ENCODE measurements around the gene MLANA. TPM values are rescaled to one million over a fixed set of nuclear protein-coding genes. Genes with fewer than 3 reads are reported as not detected.

Gene MLANA
- total and polyA plus RNA-seq, 8 donors, result 0.75 to 1.5 (median 1.1) TPM; not detected in 2

DNA sequence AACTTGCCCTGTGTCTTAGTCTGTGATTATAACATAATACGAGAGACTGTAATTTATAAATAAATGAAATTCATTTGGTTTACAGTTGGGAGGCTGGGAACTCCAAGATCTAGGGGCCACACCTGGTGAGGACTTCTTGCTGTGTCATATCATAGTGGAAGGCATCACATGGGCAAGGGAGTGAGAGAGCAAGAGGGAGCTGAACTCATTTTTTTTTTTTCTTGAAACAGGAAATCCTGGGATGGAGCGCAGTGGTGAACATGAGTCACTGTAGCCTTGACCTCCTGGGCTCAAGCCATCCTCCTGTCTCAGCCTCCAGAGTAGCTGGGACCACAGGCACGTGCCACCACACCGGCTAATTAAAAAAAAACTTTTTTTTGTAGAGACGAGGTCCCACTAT, 7.2 kb downstream of the MLANA start:
- H3K27me3 ChIP-seq, result no peaks in the 10 kb centered on the region
- peaks cover 0 to 27% of the 10 kb centered on the region in 2 donors for H3K36me3 ChIP-seq
- H3K27ac ChIP-seq, result no peak overlapping the region
- intact Hi-C loops (cut with DNase I), result no loop called here
- H3K9me3 ChIP-seq, result no peaks in the 10 kb centered on the region
- ATAC-seq (no peak), DNase-seq (no peak)
- TF ChIP-seq, protein P1, sequence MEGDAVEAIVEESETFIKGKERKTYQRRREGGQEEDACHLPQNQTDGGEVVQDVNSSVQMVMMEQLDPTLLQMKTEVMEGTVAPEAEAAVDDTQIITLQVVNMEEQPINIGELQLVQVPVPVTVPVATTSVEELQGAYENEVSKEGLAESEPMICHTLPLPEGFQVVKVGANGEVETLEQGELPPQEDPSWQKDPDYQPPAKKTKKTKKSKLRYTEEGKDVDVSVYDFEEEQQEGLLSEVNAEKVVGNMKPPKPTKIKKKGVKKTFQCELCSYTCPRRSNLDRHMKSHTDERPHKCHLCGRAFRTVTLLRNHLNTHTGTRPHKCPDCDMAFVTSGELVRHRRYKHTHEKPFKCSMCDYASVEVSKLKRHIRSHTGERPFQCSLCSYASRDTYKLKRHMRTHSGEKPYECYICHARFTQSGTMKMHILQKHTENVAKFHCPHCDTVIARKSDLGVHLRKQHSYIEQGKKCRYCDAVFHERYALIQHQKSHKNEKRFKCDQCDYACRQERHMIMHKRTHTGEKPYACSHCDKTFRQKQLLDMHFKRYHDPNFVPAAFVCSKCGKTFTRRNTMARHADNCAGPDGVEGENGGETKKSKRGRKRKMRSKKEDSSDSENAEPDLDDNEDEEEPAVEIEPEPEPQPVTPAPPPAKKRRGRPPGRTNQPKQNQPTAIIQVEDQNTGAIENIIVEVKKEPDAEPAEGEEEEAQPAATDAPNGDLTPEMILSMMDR (IDR thresholded peaks at IDR 0.05), result no peak
- H3K4me3 ChIP-seq, result no peak overlapping the region
- no peaks in the 10 kb centered on the region for H3K4me1 ChIP-seq

DNA sequence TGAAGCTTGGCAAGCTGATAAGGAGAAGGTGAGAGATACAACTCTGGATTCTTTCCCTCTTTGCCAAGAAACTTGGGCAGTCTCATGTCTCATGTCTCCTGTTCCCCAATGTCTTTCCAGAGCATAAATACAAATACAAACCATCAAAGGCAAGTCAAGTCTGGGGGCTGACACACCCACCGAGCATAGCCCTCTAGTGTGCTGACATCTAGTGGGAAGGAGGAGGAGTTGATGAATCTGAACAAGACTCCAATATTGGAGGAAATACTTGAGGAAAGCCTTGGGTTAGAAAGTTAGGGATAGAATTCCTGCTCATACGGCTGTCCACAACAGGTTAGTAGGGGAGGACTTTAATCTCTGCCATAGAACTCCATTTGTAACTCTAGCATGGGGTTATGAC, 8.6 kb downstream of the MLANA start:
- TF ChIP-seq, protein P1 (IDR thresholded peaks at IDR 0.05), result no peak
- ATAC-seq, result no peak
- no peak overlapping the region for H3K27ac ChIP-seq
- intact Hi-C loops (cut with DNase I), result no loop called here
- H3K4me1 ChIP-seq, result no peaks in the 10 kb centered on the region
- no peak overlapping the region for H3K4me3 ChIP-seq
- DNase-seq, result no peak
- no peaks in the 10 kb centered on the region for H3K27me3 ChIP-seq
- H3K9me3 ChIP-seq, result no peaks in the 10 kb centered on the region
- H3K36me3 ChIP-seq, result peaks cover 0 to 36% of the 10 kb centered on the region in 2 donors

DNA sequence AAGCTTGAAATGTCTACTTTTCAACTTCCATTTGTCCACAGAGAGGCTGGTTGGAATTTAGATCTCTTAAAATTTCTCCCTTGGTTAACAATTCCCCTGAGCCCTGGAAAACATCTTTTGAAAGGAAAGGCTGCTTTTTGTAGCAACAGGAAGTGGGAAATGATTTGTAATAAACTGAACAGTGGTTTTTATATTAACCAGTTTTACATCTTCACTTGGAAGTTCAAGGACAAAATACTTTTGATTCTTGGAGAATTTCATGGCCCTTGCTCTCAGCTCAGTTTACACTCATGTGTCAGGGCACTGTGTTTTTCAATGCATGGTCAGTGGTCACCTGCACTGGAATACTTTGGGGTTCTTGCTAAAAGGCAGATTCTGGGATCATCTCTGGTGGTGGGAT, 9.9 kb downstream of the MLANA start:
- TF ChIP-seq, protein P1 (IDR thresholded peaks at IDR 0.05), result no peak
- Histone ChIP-seq H3K4me1 (no peaks in the 10 kb centered on the region), H3K27me3 (no peaks in the 10 kb centered on the region), H3K36me3 (peaks cover 0 to 47% of the 10 kb centered on the region in 2 donors), H3K27ac (no peak overlapping the region), H3K4me3 (no peak overlapping the region), H3K9me3 (no peaks in the 10 kb centered on the region)
- ATAC-seq, result no peak
- no peak for DNase-seq
- intact Hi-C loops (cut with DNase I), result no loop called here

DNA sequence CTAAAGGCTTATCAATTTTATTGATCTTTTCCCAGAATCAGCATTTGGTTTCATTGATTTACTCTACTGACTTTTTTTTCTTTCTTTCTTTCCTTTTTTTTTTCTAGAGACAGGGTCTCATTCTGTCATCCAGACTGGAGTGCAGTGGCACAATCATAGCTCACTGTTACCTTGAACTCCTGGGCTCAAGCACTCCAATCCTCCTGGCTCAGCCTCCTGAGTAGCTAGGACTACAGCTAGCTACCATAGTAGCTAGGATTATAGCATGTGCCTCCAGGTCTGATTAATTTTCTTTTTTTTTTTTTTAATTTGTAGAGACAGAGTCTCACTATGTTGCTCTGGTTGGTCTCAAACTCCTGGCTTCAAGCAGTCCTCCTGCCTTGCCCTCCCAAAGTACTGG, 11.7 kb downstream of the MLANA start:
- ATAC-seq (no peak), DNase-seq (no peak)
- TF ChIP-seq, protein P1 (IDR thresholded peaks at IDR 0.05), result no peak
- no peak overlapping the region for H3K4me3 ChIP-seq
- intact Hi-C loops (cut with DNase I), result no loop called here
- H3K36me3 ChIP-seq, result peaks cover 0 to 35% of the 10 kb centered on the region in 2 donors
- H3K9me3 ChIP-seq, result no peaks in the 10 kb centered on the region
- no peaks in the 10 kb centered on the region for H3K27me3 ChIP-seq
- H3K4me1 ChIP-seq, result no peaks in the 10 kb centered on the region
- H3K27ac ChIP-seq, result no peak overlapping the region

DNA sequence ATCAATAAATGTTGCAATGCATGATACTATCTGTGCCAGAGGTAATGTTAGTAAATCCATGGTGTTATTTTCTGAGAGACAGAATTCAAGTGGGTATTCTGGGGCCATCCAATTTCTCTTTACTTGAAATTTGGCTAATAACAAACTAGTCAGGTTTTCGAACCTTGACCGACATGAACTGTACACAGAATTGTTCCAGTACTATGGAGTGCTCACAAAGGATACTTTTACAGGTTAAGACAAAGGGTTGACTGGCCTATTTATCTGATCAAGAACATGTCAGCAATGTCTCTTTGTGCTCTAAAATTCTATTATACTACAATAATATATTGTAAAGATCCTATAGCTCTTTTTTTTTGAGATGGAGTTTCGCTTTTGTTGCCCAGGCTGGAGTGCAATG, 18.2 kb downstream of the MLANA start:
- H3K27me3 ChIP-seq, result no peaks in the 10 kb centered on the region
- intact Hi-C loops (cut with DNase I), result no loop called here
- DNase-seq, result no peak
- ATAC-seq, result no peak
- no peak overlapping the region for H3K4me3 ChIP-seq
- no peaks in the 10 kb centered on the region for H3K9me3 ChIP-seq
- H3K27ac ChIP-seq, result no peak overlapping the region
- H3K36me3 ChIP-seq, result peaks cover 0 to 26% of the 10 kb centered on the region in 2 donors
- TF ChIP-seq, protein P1 (IDR thresholded peaks at IDR 0.05), result no peak
- no peaks in the 10 kb centered on the region for H3K4me1 ChIP-seq
